Panc1 (cell line): ENCODE results near the gene TNIP2.
"Not testable (repeated sequence)": the region's sequence is repeated elsewhere in the genome, so short reads cannot be mapped to it uniquely, and the experiment has no call there.

ENCODE experiments used
- CTCF ChIP-seq: fragments of 450-650 bp; IDR thresholded peaks from 2 replicates; pipeline ENCODE4 v1.5.1; 2017; ENCODE audit warnings: mild to moderate bottlenecking
- POLR2AphosphoS5 ChIP-seq: IDR thresholded peaks from 2 replicates; pipeline ENCODE4 v1.6.1; 2012; ENCODE audit warnings: mild to moderate bottlenecking, low read depth, low read length, moderate library complexity

GRCh38 chr4:2762486-2763370, 6.6 kb upstream of the TNIP2 start:
- TF ChIP-seq CTCF, POLR2AphosphoS5: not testable (repeated sequence)
